GM23248 (cell line): ENCODE results near the gene GSC2.

ENCODE experiments used
- EZH2 ChIP-seq: fragments of 200-600 bp; sonication (generic); IDR thresholded peaks from 2 replicates; pipeline ENCODE4 v1.6.1; 2018; ENCODE audit warnings: antibody characterized with exemption, mild to moderate bottlenecking; ENCODE audit not compliant: insufficient read depth, poor library complexity, severe bottlenecking
- EZH2phosphoT487 ChIP-seq: fragments of 200-600 bp; sonication (generic); IDR thresholded peaks from 2 replicates; pipeline ENCODE4 v1.6.1; 2018; ENCODE audit warnings: antibody characterized with exemption, moderate library complexity, mild to moderate bottlenecking, low read depth; ENCODE audit not compliant: insufficient read depth

GRCh38 chr22:19177164-19178064 lies 27.3 kb upstream of the GSC2 start:
- TF ChIP-seq EZH2 (no peak), EZH2phosphoT487 (no peak)
